T47D (cell line): ENCODE measurements around the gene FSTL3.
"Not testable (repeated sequence)": the region's sequence is repeated elsewhere in the genome, so short reads cannot be mapped to it uniquely, and the experiment has no call there.

Experiments
- DNase-seq, 2 experiments: peaks; one replicate each; pipeline versions ENCODE4 v3.0.0 to v3.0.0-alpha.2; 2011 to 2012; ENCODE audit warnings: low read depth in 1 of 2, low spot score in 1 of 2
- JUND ChIP-seq: IDR thresholded peaks from 2 replicates; pipeline ENCODE4 v1.6.1; 2012; ENCODE audit warnings: low read depth
- in situ Hi-C: cut with HindIII; loops from 2 replicates; pipeline ENCODE4 v1.10.0; 2016; ENCODE audit warnings: low sequenced_read_pairs, low pct_unique_long_range_greater_than_20kb

The FSTL3 gene

DNA sequence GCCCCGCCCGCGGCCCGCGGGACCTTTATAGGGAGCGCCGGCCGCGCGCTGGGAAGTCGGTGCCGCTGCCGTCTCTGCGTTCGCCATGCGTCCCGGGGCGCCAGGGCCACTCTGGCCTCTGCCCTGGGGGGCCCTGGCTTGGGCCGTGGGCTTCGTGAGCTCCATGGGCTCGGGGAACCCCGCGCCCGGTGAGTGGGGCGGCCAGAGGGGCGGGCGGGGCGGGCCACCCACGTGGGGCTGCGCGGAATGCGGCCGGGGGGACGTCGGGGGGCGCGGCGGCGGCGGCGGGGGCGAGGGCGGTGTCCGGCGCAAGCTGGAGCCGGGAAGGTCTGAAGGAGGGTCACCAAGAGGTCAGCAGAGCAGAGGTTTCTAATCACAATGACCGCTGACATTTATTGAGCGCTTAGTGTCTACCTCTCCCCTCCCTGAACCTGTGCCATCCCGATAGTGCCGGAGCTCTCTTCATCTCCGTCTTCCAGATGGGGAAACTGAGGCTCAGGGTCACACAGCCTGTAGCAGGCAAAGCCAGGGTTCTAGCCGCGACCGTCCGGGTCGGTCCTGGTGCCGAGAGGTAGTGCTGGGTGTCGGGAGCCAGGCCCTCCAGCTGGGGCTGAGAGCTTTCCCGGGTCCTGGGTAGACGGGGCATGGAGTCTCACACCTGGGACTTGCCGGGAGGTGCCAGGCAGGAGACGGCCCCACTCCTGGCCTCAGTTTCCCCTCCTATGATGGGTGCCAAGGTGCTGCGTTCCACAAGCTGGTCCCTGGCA is at the start of gene FSTL3:
Gene FSTL3, plus strand, starts transcription at position 54 of the 767 bp plus-strand sequence. Its CDS starts 32 bp downstream, at position 86.
- peak; percentile 30 to 46 for DNase-seq
- in situ Hi-C loops = no loop called here
- no peak for TF ChIP-seq JUND

DNA sequence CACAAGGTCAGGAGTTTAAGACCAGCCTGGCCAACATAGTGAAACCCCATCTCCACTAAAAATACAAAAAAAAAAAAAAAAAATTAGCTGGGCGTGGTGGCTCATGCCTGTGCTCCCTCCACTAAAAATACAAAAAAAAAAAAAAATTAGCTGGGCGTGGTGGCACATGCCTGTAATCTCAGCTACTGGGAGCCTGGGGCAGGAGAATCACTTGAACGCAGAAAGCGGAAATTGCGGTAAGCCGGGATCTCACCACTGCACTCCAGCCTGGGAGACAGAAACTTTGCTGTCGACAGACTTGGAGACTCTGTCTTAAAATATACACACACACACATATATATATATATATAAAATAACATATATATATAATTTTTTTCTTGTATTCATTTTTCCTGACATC is 49.6 kb upstream of the FSTL3 start:
- DNase-seq, in situ Hi-C loops: not testable (repeated sequence)

- in situ Hi-C loops = no loop called here
Observed at GRCh38 chr19:628168-628567, 48.0 kb upstream of the FSTL3 start.

DNA sequence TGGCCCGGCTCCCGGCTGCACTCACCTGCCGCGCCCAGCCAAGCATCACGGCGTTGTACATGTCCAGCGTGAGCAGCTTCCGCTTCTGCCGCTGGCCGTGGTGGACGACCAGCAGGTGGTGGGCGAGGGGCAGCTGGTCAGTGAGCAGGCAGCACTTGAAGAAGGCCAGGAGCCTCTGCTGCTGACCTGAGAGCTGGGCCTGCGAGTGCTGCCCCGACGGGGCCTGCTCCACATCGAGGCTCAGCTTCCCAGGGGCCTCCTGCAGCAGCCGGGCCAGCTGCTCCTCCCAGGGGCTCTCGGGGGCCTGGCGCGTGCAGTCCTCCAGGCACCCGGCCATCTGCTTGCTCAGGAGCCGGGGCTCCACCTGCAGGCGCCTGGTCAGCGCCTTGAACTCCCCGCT is 46.7 kb upstream of the FSTL3 start:
- DNase-seq, in situ Hi-C loops: not testable (repeated sequence)

More at GRCh38 chr19:628168-628567, 48.0 kb upstream of the FSTL3 start:
- no peak for DNase-seq
- TF ChIP-seq JUND = no peak

- DNase-seq = no peak
- no peak for TF ChIP-seq JUND
- in situ Hi-C loops = no loop called here
Observed at GRCh38 chr19:629961-630714, 46.1 kb upstream of the FSTL3 start.

DNA sequence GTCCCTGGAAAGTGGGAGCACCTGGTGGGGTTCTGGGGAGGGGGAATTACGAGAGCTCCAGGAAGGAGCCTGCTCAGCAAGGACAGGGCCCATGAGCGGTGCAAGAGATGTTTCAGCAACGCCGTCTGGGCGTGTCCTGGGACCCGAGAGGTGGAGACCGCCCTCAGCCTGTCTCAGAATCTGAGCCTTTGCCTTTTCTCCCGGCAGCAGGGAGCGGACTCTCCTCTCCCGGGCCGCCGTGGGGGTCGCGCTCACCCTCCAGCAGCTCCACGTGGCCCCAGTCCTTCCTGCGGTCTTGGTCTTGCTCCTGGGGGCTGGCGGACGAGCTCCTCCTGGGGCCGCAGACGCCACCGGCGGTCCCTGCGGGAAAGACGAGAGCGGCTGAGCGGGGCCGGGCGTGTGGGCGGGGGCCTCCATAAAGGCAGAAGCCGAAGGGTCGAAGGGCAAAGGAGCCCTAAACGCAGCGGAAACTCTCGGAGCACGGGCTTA is 43.6 kb upstream of the FSTL3 start:
- DNase-seq = peak in 1 of 2 experiments; percentile 42

GRCh38 chr19:633068-633785 is 43.0 kb upstream of the FSTL3 start, which contains the start of gene POLRMT:
Gene POLRMT (minus strand): TSS chr19:633537. CDS start chr19:633512, 25 bp downstream.
- TF ChIP-seq JUND = no peak
- in situ Hi-C loops = no loop called here
- peak; percentile 97 to 100 for DNase-seq

More for the DNA sequence above, 43.6 kb upstream of the FSTL3 start:
- in situ Hi-C loops = no loop called here
- no peak for TF ChIP-seq JUND

- in situ Hi-C loops = no loop called here
- TF ChIP-seq JUND = no peak
- no peak for DNase-seq
Observed at GRCh38 chr19:633786-634639, 42.2 kb upstream of the FSTL3 start.

- TF ChIP-seq JUND = no peak
- in situ Hi-C loops = no loop called here
- DNase-seq = no peak
Observed at GRCh38 chr19:634975-635652, 41.1 kb upstream of the FSTL3 start.

- DNase-seq = no peak
- in situ Hi-C loops = no loop called here
- no peak for TF ChIP-seq JUND
Observed at GRCh38 chr19:638906-639252, 37.3 kb upstream of the FSTL3 start.
